ENCODE data around the gene NPAS3.

- TF ChIP-seq CTCF (IDR thresholded peaks at IDR 0.05) = no peak
- no peak for TF ChIP-seq POLR2A (IDR thresholded peaks at IDR 0.05)
Observed at GRCh38 chr14:32905013-32905412, 33.7 kb upstream of the NPAS3 start.
